Astrocyte (in vitro differentiated cells and primary cell): ENCODE data around the gene PFDN6. TPM values are rescaled to one million over a fixed set of nuclear protein-coding genes. Genes with fewer than 3 reads are reported as not detected.

Source experiments
- DNase-seq: peaks from one replicate; pipeline ENCODE4 v3.0.0-alpha.2; 2010; ENCODE audit warnings: low read depth
- FAIRE-seq: peaks from 2 replicates; lab custom pipeline; 2011; peaks lifted over from hg19 to GRCh38; lab: Jason Lieb, UNC
- H2AFZ ChIP-seq: 2 replicates; pipeline ENCODE4 v1.6.0; 2012; ENCODE audit warnings: low read depth, low read length, inconsistent platforms
- H3K27ac ChIP-seq: 2 replicates; pipeline ENCODE4 v1.5.1; 2011; ENCODE audit warnings: low read depth, low read length, inconsistent platforms
- H3K27me3 ChIP-seq: 2 replicates; pipeline ENCODE4 v1.6.0; 2011; ENCODE audit warnings: low read length, inconsistent platforms; ENCODE audit not compliant: insufficient read depth
- H3K36me3 ChIP-seq: 2 replicates; pipeline ENCODE4 v1.5.1; 2011; ENCODE audit warnings: low read length, inconsistent platforms; ENCODE audit not compliant: insufficient read depth
- H3K4me1 ChIP-seq: 2 replicates; pipeline ENCODE4 v1.5.1; 2011; ENCODE audit warnings: low read length, inconsistent platforms; ENCODE audit not compliant: insufficient read depth
- H3K4me2 ChIP-seq: 2 replicates; pipeline ENCODE4 v1.6.0; 2012; ENCODE audit warnings: low read length, inconsistent platforms
- H3K4me3 ChIP-seq: 2 replicates; pipeline ENCODE4 v1.5.1; 2011; ENCODE audit warnings: low read depth, mild to moderate bottlenecking, low read length, inconsistent platforms; ENCODE audit not compliant: insufficient read depth
- H3K79me2 ChIP-seq: 2 replicates; pipeline ENCODE4 v1.6.0; 2012; ENCODE audit warnings: mild to moderate bottlenecking, low read length, inconsistent platforms; ENCODE audit not compliant: insufficient read depth
- H3K9ac ChIP-seq: 2 replicates; pipeline ENCODE4 v1.6.0; 2012; ENCODE audit warnings: mild to moderate bottlenecking, low read length, inconsistent platforms
- H3K9me3 ChIP-seq: 2 replicates; pipeline ENCODE4 v1.5.1; 2012; ENCODE audit warnings: low read depth, mild to moderate bottlenecking, low read length, inconsistent platforms; ENCODE audit not compliant: insufficient read depth
- H4K20me1 ChIP-seq: 2 replicates; pipeline ENCODE4 v1.6.0; 2012; ENCODE audit warnings: low read length, inconsistent platforms; ENCODE audit not compliant: insufficient read depth
- H3K27ac Mint-ChIP-seq: one replicate; pipeline ENCODE4 v1.8.0; 2021; ENCODE audit warnings: mild to moderate bottlenecking, mixed read lengths; ENCODE audit not compliant: unreplicated experiment
- H3K27me3 Mint-ChIP-seq: one replicate; pipeline ENCODE4 v1.8.0; 2021; ENCODE audit warnings: low read depth, mixed read lengths; ENCODE audit not compliant: unreplicated experiment
- H3K36me3 Mint-ChIP-seq: one replicate; pipeline ENCODE4 v1.8.0; 2021; ENCODE audit warnings: low read depth, mixed read lengths; ENCODE audit not compliant: unreplicated experiment
- H3K4me1 Mint-ChIP-seq: one replicate; pipeline ENCODE4 v1.8.0; 2021; ENCODE audit warnings: low read depth, mixed read lengths; ENCODE audit not compliant: unreplicated experiment
- H3K4me3 Mint-ChIP-seq: one replicate; pipeline ENCODE4 v1.8.0; 2021; ENCODE audit warnings: mild to moderate bottlenecking, moderate library complexity, mixed read lengths; ENCODE audit not compliant: unreplicated experiment
- H3K9me3 Mint-ChIP-seq: one replicate; pipeline ENCODE4 v1.8.0; 2021; ENCODE audit warnings: mild to moderate bottlenecking, mixed read lengths; ENCODE audit not compliant: unreplicated experiment
- EZH2 ChIP-seq: IDR thresholded peaks from 2 replicates; pipeline ENCODE4 v1.6.1; 2012; ENCODE audit warnings: mild to moderate bottlenecking, low read length, inconsistent platforms; ENCODE audit not compliant: insufficient read depth
- total RNA-seq: library from RNA; stranded (reverse); gene quantifications from 2 replicates; pipeline ENCODE4 v1.2.1, GENCODE V29; 2021
- TF ChIP-seq, protein P1 (sequence below): IDR thresholded peaks from 2 replicates; pipeline ENCODE4 v1.5.1; 2011; ENCODE audit warnings: low read depth, mild to moderate bottlenecking, inconsistent platforms, low read length, moderate library complexity; ENCODE audit not compliant: insufficient read depth

Gene PFDN6
- total RNA-seq, 1 donor from 2014 or later, result 56.7 TPM

DNA sequence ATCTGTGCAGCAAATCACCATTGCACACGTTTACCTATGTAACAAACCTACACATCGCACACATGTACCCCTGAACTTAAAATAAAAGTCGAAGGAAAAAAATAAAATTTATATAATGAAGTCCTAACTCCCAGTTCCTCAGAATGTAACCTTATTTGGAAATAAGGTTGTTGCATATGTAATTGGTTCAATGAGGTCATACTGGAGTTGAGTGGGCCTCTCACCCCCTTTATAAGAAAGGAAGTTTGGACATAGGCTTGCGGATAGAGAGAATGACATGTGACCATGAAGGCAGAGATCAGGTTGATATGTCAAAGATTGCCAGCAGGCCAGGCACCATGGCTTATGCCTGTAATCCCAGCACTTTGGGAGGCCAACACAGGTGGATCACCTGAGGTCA lies 44.3 kb downstream of the PFDN6 start:
- Histone ChIP-seq H3K36me3 (no peaks in the 10 kb centered on the region), H3K9me3 (no peaks in the 10 kb centered on the region), H3K4me1 (no peaks in the 10 kb centered on the region), H4K20me1 (no peaks in the 10 kb centered on the region), H3K4me2 (no peak overlapping the region), H3K27me3 (no peaks in the 10 kb centered on the region), H2AFZ (no peak overlapping the region), H3K79me2 (no peaks in the 10 kb centered on the region), H3K4me3 (no peak overlapping the region), H3K27ac (no peak overlapping the region), H3K9ac (no peak overlapping the region)
- no peak for TF ChIP-seq EZH2
- TF ChIP-seq, protein P1, sequence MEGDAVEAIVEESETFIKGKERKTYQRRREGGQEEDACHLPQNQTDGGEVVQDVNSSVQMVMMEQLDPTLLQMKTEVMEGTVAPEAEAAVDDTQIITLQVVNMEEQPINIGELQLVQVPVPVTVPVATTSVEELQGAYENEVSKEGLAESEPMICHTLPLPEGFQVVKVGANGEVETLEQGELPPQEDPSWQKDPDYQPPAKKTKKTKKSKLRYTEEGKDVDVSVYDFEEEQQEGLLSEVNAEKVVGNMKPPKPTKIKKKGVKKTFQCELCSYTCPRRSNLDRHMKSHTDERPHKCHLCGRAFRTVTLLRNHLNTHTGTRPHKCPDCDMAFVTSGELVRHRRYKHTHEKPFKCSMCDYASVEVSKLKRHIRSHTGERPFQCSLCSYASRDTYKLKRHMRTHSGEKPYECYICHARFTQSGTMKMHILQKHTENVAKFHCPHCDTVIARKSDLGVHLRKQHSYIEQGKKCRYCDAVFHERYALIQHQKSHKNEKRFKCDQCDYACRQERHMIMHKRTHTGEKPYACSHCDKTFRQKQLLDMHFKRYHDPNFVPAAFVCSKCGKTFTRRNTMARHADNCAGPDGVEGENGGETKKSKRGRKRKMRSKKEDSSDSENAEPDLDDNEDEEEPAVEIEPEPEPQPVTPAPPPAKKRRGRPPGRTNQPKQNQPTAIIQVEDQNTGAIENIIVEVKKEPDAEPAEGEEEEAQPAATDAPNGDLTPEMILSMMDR, result no peak
- DNase-seq, result no peak
- Mint-ChIP-seq H3K4me1 (no peaks in the 10 kb centered on the region), H3K36me3 (no peaks in the 10 kb centered on the region), H3K27me3 (peaks cover 14% of the 10 kb centered on the region), H3K27ac (no peak overlapping the region), H3K9me3 (no peaks in the 10 kb centered on the region), H3K4me3 (no peak overlapping the region)
- FAIRE-seq, result no peak

GRCh38 chr6:33335916-33336315 lies 46.5 kb downstream of the PFDN6 start:
- no peak overlapping the region for H2AFZ ChIP-seq
- no peaks in the 10 kb centered on the region for H3K4me1 ChIP-seq
- H3K36me3 ChIP-seq, result no peaks in the 10 kb centered on the region
- H3K9me3 ChIP-seq, result no peaks in the 10 kb centered on the region
- Mint-ChIP-seq H3K36me3 (no peaks in the 10 kb centered on the region), H3K4me1 (no peaks in the 10 kb centered on the region), H3K4me3 (no peak overlapping the region), H3K27ac (no peak overlapping the region), H3K9me3 (no peaks in the 10 kb centered on the region), H3K27me3 (peaks cover 18% of the 10 kb centered on the region)
- no peak overlapping the region for H3K27ac ChIP-seq
- TF ChIP-seq EZH2, result no peak
- TF ChIP-seq, protein P1, result no peak
- H3K27me3 ChIP-seq, result no peaks in the 10 kb centered on the region
- DNase-seq (no peak), FAIRE-seq (no peak)
- H3K4me2 ChIP-seq, result no peak overlapping the region
- H3K4me3 ChIP-seq, result no peak overlapping the region
- H4K20me1 ChIP-seq, result no peaks in the 10 kb centered on the region
- H3K9ac ChIP-seq, result no peak overlapping the region
- no peaks in the 10 kb centered on the region for H3K79me2 ChIP-seq

- no peak overlapping the region for H2AFZ ChIP-seq
- no peak for DNase-seq
- H4K20me1 ChIP-seq, result no peaks in the 10 kb centered on the region
- H3K27ac ChIP-seq, result no peak overlapping the region
- Mint-ChIP-seq H3K27me3 (peaks cover 18% of the 10 kb centered on the region), H3K27ac (no peak overlapping the region), H3K4me1 (no peaks in the 10 kb centered on the region), H3K4me3 (no peak overlapping the region), H3K9me3 (no peaks in the 10 kb centered on the region), H3K36me3 (no peaks in the 10 kb centered on the region)
- no peaks in the 10 kb centered on the region for H3K36me3 ChIP-seq
- H3K4me1 ChIP-seq, result no peaks in the 10 kb centered on the region
- H3K4me2 ChIP-seq, result no peak overlapping the region
- no peak for TF ChIP-seq EZH2
- TF ChIP-seq, protein P1, result no peak
- no peaks in the 10 kb centered on the region for H3K27me3 ChIP-seq
- no peak overlapping the region for H3K4me3 ChIP-seq
- no peak overlapping the region for H3K9ac ChIP-seq
- FAIRE-seq, result no peak
- no peaks in the 10 kb centered on the region for H3K79me2 ChIP-seq
- no peaks in the 10 kb centered on the region for H3K9me3 ChIP-seq
Observed at GRCh38 chr6:33336495-33336894, 47.1 kb downstream of the PFDN6 start.
